H9 (cell line): ENCODE results near the gene TSFM. TPM values are rescaled to one million over a fixed set of nuclear protein-coding genes. Genes with fewer than 3 reads are reported as not detected.

Experiments used
- DNase-seq: peaks from one replicate; pipeline ENCODE4 v3.0.0-alpha.2; 2017
- H2AFZ ChIP-seq: one replicate; pipeline ENCODE4 v1.6.1; 2013; ENCODE audit warnings: mild to moderate bottlenecking, low read length, control low read depth, moderate library complexity
- H2AK5ac ChIP-seq: 2 replicates; pipeline ENCODE4 v1.6.1; 2013; ENCODE audit warnings: low read length, control low read depth, mixed read lengths; ENCODE audit not compliant: insufficient read length
- H2BK120ac ChIP-seq: one replicate; pipeline ENCODE4 v1.6.1; 2013; ENCODE audit warnings: low read depth, mild to moderate bottlenecking, low read length, control low read depth, inconsistent platforms; ENCODE audit not compliant: poor library complexity, severe bottlenecking
- H2BK12ac ChIP-seq: 2 replicates; pipeline ENCODE4 v1.6.1; 2013; ENCODE audit warnings: low read length, control low read depth, mixed read lengths, low read depth; ENCODE audit not compliant: insufficient read length
- H2BK15ac ChIP-seq: 2 replicates; pipeline ENCODE4 v1.6.1; 2013; ENCODE audit warnings: low read depth, low read length, control low read depth
- H2BK20ac ChIP-seq: one replicate; pipeline ENCODE4 v1.6.1; 2013; ENCODE audit warnings: low read depth, mild to moderate bottlenecking, low read length, control low read depth, inconsistent platforms; ENCODE audit not compliant: poor library complexity, severe bottlenecking
- H2BK5ac ChIP-seq: 2 replicates; pipeline ENCODE4 v1.6.1; 2013; ENCODE audit warnings: low read length, control low read depth, mixed read lengths; ENCODE audit not compliant: insufficient read length
- H3K14ac ChIP-seq: 2 replicates; pipeline ENCODE4 v1.6.1; 2013; ENCODE audit warnings: low read length, control low read depth; ENCODE audit not compliant: insufficient read depth
- H3K18ac ChIP-seq: 2 replicates; pipeline ENCODE4 v1.6.1; 2013; ENCODE audit warnings: low read depth, mild to moderate bottlenecking, mixed read lengths, low read length, control low read depth; ENCODE audit not compliant: insufficient read length
- H3K23ac ChIP-seq: 2 replicates; pipeline ENCODE4 v1.6.1; 2013; ENCODE audit warnings: low read length, control low read depth, mixed read lengths, low read depth; ENCODE audit not compliant: insufficient read length
- H3K23me2 ChIP-seq: 2 replicates; pipeline ENCODE4 v1.6.1; 2013; ENCODE audit warnings: low read depth, mild to moderate bottlenecking, mixed read lengths, low read length, control low read depth; ENCODE audit not compliant: insufficient read length, poor library complexity, severe bottlenecking
- H3K27ac ChIP-seq: 2 replicates; pipeline ENCODE4 v1.5.1; 2013; ENCODE audit warnings: low read length, control low read depth, mixed read lengths, low read depth; ENCODE audit not compliant: insufficient read length
- H3K27me3 ChIP-seq: 2 replicates; pipeline ENCODE4 v1.6.1; 2013; ENCODE audit warnings: low read length, control low read depth, inconsistent platforms; ENCODE audit not compliant: insufficient read depth
- H3K4ac ChIP-seq: 2 replicates; pipeline ENCODE4 v1.6.1; 2013; ENCODE audit warnings: low read depth, mild to moderate bottlenecking, control low read depth, inconsistent platforms, low read length, moderate library complexity
- H3K4me1 ChIP-seq: 2 replicates; pipeline ENCODE4 v1.6.1; 2013; ENCODE audit warnings: low read length, control low read depth, inconsistent platforms; ENCODE audit not compliant: insufficient read depth
- H3K4me2 ChIP-seq: 2 replicates; pipeline ENCODE4 v1.6.1; 2013; ENCODE audit warnings: low read length, control low read depth, mixed read lengths; ENCODE audit not compliant: insufficient read length, insufficient read depth
- H3K56ac ChIP-seq: 2 replicates; pipeline ENCODE4 v1.6.1; 2013; ENCODE audit warnings: low read depth, mild to moderate bottlenecking, mixed read lengths, low read length, control low read depth; ENCODE audit not compliant: insufficient read length
- H3K79me1 ChIP-seq: 2 replicates; pipeline ENCODE4 v1.6.1; 2013; ENCODE audit warnings: low read depth, mild to moderate bottlenecking, moderate library complexity, low read length, control low read depth, inconsistent platforms; ENCODE audit not compliant: insufficient read depth, poor library complexity, severe bottlenecking
- H3K79me2 ChIP-seq: 2 replicates; pipeline ENCODE4 v1.6.1; 2013; ENCODE audit warnings: low read length, control low read depth, inconsistent platforms; ENCODE audit not compliant: insufficient read depth
- H3K9ac ChIP-seq: 2 replicates; pipeline ENCODE4 v1.6.1; 2013; ENCODE audit warnings: low read length, control low read depth, mixed read lengths; ENCODE audit not compliant: insufficient read length; ENCODE audit errors: extremely low read depth
- H3K9me3 ChIP-seq: one replicate; pipeline ENCODE4 v1.6.1; 2013; ENCODE audit warnings: low read depth, low read length, inconsistent platforms; ENCODE audit not compliant: control insufficient read depth
- H3T11ph ChIP-seq: one replicate; pipeline ENCODE4 v1.6.1; 2013; ENCODE audit warnings: mild to moderate bottlenecking, low read length, control low read depth, inconsistent platforms
- H4K20me1 ChIP-seq: one replicate; pipeline ENCODE4 v1.6.1; 2013; ENCODE audit not compliant: control insufficient read depth, insufficient read length, insufficient read depth
- H4K5ac ChIP-seq: 2 replicates; pipeline ENCODE4 v1.6.1; 2013; ENCODE audit warnings: low read depth, mild to moderate bottlenecking, mixed read lengths, low read length, control low read depth; ENCODE audit not compliant: insufficient read length
- H4K8ac ChIP-seq: replicated peaks from 2 replicates; pipeline ENCODE4 v1.6.1; 2013; ENCODE audit warnings: low read length, control low read depth, mixed read lengths, low read depth; ENCODE audit not compliant: insufficient read length
- H4K91ac ChIP-seq: 2 replicates; pipeline ENCODE4 v1.6.1; 2013; ENCODE audit warnings: low read depth, mild to moderate bottlenecking, moderate library complexity, mixed read lengths, low read length, control low read depth; ENCODE audit not compliant: insufficient read length
- H3K27ac Mint-ChIP-seq, 3 experiments: 2 replicates in 2 of 3; 3 replicates in 1 of 3; pipeline ENCODE4 v1.8.0; 2020 to 2021; ENCODE audit warnings: mixed read lengths in 3 of 3, mild to moderate bottlenecking in 1 of 3, moderate library complexity in 1 of 3
- H3K27me3 Mint-ChIP-seq: 2 replicates; pipeline ENCODE4 v1.8.0; 2021; ENCODE audit warnings: low read depth, mild to moderate bottlenecking, moderate library complexity, mixed read lengths
- H3K36me3 Mint-ChIP-seq, 3 experiments: 2 replicates in 2 of 3; 3 replicates in 1 of 3; pipeline ENCODE4 v1.8.0; 2020 to 2021; ENCODE audit warnings: low read depth in 3 of 3, mixed read lengths in 3 of 3; ENCODE audit not compliant: insufficient read depth in 1 of 3
- H3K4me1 Mint-ChIP-seq, 2 experiments: 2 replicates each; pipeline ENCODE4 v1.8.0; 2020; ENCODE audit warnings: mixed read lengths in 2 of 2
- H3K4me3 Mint-ChIP-seq, 2 experiments: 2 replicates in 1 of 2; 3 replicates in 1 of 2; pipeline ENCODE4 v1.8.0; 2020 to 2021; ENCODE audit warnings: mild to moderate bottlenecking in 2 of 2, mixed read lengths in 2 of 2, moderate library complexity in 1 of 2
- H3K9me3 Mint-ChIP-seq, 2 experiments: 2 replicates in 1 of 2; 3 replicates in 1 of 2; pipeline ENCODE4 v1.8.0; 2020; ENCODE audit warnings: mild to moderate bottlenecking in 2 of 2, mixed read lengths in 2 of 2, moderate library complexity in 1 of 2
- WGBS: extraction: QIAGEN DNeasy Blood & Tissue Kit; methylation state at CpG from one replicate; pipeline ENCODE4 v1.1.7; 2013; ENCODE audit warnings: missing lambda C conversion rate, low lambda C conversion rate, mixed read lengths; ENCODE audit not compliant: insufficient read length; ENCODE audit errors: extremely low coverage; 5-methylcytosine and 5-hydroxymethylcytosine counted together
- total RNA-seq: library from RNA; stranded (reverse); gene quantifications from 2 replicates; pipeline ENCODE4 v1.2.1, GENCODE V29; 2021
- TF ChIP-seq, protein P1 (sequence below): fragments of 200-600 bp; sonication (generic); conservative IDR thresholded peaks from 3 replicates; pipeline ENCODE4 v1.8.0; 2021; ENCODE audit warnings: antibody characterized with exemption, mild to moderate bottlenecking

The TSFM gene
- total RNA-seq, 1 experiment from 2014 or later, result 50.2 TPM

DNA sequence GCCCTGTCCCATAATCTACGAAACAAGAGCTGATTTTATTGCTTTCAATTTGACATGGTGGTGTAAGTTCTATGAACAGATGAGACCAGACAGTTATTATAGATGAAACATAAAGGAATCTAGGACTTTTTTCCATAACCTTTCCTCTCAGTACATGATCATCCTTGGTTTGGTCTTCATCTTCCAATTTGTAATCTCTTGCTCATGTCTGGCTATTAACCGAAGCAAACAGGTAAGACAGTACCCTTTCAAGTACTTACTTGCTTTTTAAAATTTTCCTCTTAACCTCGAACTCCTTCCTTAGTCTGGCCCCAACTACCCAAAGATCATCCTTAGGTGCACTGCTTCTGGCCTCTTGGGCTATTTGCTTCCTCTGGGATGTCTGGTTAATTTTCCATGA, 36.6 kb upstream of the TSFM start:
- Histone ChIP-seq H3K9ac (no peak overlapping the region), H2BK15ac (no peak overlapping the region), H3K27ac (no peak overlapping the region), H3K4me1 (peaks cover 5% of the 10 kb centered on the region; the same call in 1 of the 2 replicates), H2BK12ac (no peak overlapping the region), H4K8ac (no peak overlapping the region), H2AFZ (no peak overlapping the region), H3K27me3 (peaks cover 4% of the 10 kb centered on the region), H3K23ac (no peak overlapping the region), H3K14ac (no peak overlapping the region), H4K91ac (no peak overlapping the region), H3K9me3 (no peaks in the 10 kb centered on the region), H2AK5ac (no peak overlapping the region), H3T11ph (no peak overlapping the region), H4K5ac (no peak overlapping the region), H3K79me1 (no peaks in the 10 kb centered on the region), H3K56ac (no peak overlapping the region), H3K4ac (no peak overlapping the region), H3K4me2 (peak overlapping the region; percentile 70), H4K20me1 (no peaks in the 10 kb centered on the region), H3K18ac (no peak overlapping the region), H2BK20ac (no peak overlapping the region), H3K79me2 (peaks cover 5% of the 10 kb centered on the region; the same call in 1 of the 2 replicates), H2BK5ac (no peak overlapping the region), H2BK120ac (no peak overlapping the region), H3K23me2 (peaks cover 6% of the 10 kb centered on the region)
- no peak for DNase-seq
- Mint-ChIP-seq H3K9me3 (no peaks in the 10 kb centered on the region), H3K4me3 (peak overlapping the region; percentile 86 to 92), H3K27ac (peak overlapping the region in 2 of 3 experiments; percentile 99; a peak in 2 of 7 replicates), H3K36me3 (peaks cover 25 to 53% (median 50%) of the 10 kb centered on the region in 3 experiments; a peak in 6 of 7 replicates), H3K27me3 (peaks cover 24% of the 10 kb centered on the region), H3K4me1 (peaks cover 14 to 17% of the 10 kb centered on the region in 2 experiments)
- no CpG with 5 or more reads among the region's 3 CpGs for WGBS
- TF ChIP-seq, protein P1, sequence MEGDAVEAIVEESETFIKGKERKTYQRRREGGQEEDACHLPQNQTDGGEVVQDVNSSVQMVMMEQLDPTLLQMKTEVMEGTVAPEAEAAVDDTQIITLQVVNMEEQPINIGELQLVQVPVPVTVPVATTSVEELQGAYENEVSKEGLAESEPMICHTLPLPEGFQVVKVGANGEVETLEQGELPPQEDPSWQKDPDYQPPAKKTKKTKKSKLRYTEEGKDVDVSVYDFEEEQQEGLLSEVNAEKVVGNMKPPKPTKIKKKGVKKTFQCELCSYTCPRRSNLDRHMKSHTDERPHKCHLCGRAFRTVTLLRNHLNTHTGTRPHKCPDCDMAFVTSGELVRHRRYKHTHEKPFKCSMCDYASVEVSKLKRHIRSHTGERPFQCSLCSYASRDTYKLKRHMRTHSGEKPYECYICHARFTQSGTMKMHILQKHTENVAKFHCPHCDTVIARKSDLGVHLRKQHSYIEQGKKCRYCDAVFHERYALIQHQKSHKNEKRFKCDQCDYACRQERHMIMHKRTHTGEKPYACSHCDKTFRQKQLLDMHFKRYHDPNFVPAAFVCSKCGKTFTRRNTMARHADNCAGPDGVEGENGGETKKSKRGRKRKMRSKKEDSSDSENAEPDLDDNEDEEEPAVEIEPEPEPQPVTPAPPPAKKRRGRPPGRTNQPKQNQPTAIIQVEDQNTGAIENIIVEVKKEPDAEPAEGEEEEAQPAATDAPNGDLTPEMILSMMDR, result no peak
